HG03196 (cell line): ENCODE results near the gene RASGEF1C.

Experiments used
- ATAC-seq: cut with Tn5 transposase; IDR thresholded peaks from one replicate; pipeline ENCODE4 v1.9.1; 2021; ENCODE audit not compliant: unreplicated experiment

RASGEF1C gene

GRCh38 chr5:180180421-180180820 is 28.6 kb downstream of the RASGEF1C start:
- ATAC-seq, result no peak

DNA sequence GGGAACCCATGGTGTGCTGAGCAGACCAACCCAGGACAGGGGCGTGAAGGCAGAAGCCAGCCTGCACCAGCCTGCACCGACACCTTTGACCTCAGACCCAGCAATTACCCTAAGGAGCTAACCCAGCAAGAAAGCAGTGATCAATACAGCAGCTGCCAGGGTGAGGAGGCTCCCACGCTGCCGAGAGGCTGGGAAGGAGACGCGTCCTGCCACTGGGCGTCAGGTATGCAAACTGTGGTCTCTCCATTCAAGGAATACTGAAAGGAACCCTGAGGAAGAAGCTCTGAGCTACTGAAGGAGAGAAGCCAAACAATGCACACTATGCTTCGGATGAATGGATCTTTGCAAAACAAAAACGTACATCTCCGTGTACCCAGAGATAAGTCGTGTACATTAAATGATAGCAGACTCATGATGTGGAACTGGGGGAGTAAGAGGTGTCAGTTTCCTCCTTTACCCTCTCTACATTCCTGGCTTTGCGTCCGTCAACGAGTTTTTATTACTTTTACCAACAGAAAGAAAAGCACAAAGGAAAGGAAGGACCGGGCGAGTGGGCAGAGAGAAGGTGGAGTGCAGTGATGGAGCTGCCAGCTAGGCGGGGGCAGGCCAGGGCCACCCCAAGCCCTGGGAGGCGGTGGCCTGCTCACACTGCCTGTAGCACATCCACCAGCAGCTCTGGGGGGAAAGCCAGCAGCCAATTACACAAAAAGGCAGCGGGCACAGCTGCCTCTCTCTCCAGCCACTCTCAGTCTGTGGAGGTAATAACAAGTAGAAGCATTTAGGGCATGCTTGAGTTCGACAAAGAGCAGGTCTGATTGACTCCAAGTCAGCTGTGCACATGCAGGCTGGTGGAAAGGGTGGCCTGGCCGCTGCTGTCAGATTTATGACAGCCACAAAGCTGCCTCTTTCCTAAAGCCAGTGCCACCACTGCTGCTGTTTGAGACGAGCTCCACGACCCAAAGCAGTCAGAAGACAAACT is 29.3 kb downstream of the RASGEF1C start:
- no peak for ATAC-seq

GRCh38 chr5:180178531-180179441 is 30.2 kb downstream of the RASGEF1C start:
- ATAC-seq, result no peak

DNA sequence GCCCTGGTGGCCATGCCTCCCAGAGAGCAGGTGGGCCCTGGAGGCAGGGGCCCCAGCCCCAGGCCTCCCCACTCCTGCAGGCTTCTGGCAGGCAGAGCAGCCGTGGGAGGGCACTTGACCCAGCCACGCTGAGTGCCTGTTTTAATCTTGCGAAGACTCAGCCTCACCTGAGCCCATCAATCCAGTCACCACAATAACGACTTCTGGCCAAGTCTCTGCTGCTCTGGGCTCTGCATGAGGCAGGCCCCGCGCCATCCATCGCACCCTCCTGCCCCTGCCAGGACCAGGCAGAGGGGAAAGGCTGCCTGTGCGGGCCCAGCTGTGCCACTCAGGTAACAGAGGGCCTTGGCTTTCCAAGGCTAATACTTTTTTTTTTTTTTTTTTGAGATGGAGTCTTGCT is 32.8 kb downstream of the RASGEF1C start:
- no peak for ATAC-seq

- ATAC-seq, result no peak
Observed at GRCh38 chr5:180175015-180175431, 34.0 kb downstream of the RASGEF1C start.

- no peak for ATAC-seq
Observed at GRCh38 chr5:180174587-180174972, 34.4 kb downstream of the RASGEF1C start.

GRCh38 chr5:180173875-180174586 is 35.0 kb downstream of the RASGEF1C start:
- ATAC-seq, result no peak

DNA sequence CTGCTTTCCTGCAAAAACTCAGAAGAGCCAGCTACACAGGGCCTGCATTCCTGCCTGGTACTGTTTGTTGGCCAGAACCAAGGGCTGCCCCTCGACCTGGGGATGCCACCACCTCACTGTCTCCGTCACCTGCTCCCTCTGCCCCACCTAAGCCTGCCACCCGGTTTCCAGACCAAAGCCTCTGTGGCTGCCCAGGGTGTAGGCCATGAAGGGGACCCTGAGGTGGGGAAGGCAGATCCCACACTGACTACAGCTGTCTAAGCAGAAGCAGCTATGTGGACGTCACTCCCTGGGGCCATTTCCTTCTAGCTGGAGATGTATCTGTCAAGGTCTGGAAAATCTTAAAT is 35.8 kb downstream of the RASGEF1C start:
- no peak for ATAC-seq

DNA sequence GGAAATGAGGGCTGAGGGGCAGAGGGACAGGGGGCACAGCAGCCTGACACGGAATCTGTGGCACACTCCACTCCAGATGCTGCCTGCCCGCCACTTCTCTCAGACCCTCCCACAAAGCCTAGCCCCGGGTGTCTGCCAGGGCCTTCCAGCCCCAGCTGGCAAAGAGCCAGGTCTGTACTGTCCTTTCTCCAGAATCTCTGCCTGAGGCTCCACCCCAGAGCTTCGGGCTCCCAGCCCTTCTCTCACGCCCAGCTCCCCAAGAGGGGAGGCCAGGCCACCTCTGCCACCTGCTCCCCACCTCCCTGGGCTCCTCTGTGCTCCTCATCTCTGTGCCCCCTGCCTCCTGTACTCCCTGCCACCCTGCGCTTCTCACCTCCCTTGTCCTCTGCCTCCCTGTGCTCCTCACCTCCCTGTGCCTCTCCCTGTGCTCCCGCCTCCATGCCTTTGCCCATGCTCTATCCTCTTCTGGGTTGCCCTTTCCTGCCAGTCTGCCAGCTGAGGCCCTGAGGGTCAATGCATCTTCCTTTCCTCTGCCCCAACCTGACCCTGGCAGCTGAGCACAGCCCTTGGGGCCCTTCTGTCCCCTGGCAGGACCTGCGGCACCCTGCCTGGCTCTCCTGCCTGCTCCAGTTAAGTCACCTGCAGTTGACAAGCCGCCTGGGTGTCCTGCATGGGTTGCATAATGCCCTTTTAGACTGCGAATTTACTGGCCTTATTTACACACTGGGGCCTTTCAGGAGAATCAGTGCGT is 36.4 kb downstream of the RASGEF1C start:
- ATAC-seq, result no peak

DNA sequence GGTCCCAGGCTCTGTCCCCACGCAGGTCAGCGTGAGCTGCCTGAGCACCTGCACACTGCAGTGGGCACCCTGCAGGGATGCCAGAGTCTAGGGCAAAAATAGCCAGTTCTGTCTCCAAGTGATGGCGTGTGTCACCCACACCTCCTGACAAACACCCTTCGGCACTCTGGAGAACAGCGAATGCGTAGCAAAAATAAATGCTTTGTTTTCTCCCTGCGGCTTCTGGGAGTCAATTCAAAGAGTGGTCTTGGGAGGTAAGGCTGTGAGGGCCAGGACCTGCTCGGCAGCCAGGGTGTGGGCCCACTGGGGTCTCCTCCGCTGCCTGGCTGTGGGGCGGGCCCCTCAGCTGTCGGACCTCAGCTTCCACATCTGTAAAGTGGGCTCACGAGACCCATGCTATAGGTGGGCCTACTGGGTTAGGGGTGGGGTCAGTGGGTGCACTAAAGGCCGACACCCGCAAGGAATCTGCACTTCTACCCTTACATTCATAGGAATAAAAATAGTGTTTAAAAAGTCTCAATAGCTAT is 37.4 kb downstream of the RASGEF1C start:
- ATAC-seq, result no peak

DNA sequence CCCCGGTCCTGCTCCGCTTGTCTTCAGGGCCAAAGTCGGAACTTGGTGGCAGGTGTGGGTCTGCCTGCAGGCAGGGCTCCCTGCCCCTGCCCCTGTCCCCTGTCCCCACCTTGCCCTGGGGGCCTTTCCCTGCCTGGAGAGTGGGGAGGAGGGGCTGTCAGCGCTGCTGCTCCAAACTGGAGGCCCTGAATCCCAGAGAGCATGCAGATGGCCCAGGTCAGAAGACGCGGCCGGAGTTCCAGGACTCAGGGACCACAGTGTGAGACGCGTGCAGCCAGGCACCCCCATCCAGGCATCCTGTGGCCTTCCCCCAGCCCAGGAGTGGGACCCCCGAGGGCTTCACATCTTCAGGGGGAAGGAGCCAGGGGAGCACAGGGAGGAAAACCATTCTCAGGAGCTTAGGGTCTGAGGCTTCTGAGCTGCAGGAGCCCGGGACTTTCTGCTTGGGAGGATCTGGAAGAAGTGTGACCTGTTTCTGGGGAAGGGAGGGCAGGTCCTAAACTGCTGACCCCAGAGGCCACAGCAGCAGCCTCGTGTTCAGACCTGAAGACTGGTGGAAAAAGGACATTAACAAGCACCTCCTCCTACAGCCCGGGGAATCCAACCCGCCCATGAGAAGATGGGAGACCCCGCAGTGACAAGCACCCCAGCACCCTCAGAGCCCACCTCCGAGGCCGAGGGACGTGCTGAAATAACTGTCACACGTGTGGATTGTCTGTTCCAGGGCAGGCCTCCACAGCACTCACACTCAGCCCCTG is 38.0 kb downstream of the RASGEF1C start:
- no peak for ATAC-seq

- ATAC-seq, result no peak
Observed at GRCh38 chr5:180170106-180170809, 38.8 kb downstream of the RASGEF1C start.

DNA sequence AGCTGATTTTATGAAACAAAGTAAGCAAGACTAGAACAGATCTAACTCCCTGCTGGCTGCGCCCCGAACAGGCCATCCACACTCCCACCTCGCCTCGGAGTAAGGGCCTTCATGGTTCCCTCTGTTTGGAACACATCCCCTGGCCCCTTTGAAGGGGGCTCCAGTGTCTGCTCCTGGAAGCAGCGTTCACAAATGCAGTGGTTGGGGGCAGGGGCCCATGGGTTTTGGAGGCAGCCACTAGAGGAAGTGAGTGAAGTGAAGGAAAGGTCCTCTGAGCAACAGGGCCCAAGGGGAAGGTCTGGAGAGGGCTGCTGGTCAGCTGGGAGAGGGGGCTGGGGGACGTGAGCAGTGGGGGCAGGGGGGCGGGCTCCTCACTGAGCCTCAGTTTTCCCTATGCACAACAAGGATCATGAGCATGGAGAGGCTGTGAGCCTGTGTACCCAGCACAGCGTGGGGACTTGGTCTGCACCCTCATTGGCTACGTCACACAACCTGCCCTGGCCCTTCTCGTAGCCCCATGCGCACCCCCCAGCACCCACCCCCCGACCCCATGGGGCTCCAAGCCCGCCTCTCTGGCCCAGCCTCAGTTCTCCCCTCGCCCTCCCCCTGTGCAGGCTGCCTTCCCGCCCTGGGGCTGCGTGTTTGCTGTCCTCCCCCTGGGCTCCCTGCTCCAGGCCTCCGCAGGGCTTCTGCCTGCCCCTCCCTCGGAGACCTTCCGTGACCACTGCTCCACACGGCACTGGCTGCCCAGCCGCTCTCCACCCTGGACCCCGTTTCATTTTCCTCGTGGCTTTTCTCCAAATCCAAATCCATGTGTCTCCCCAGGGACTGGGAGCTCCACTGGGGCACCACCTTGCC is 39.5 kb downstream of the RASGEF1C start:
- ATAC-seq, result no peak

DNA sequence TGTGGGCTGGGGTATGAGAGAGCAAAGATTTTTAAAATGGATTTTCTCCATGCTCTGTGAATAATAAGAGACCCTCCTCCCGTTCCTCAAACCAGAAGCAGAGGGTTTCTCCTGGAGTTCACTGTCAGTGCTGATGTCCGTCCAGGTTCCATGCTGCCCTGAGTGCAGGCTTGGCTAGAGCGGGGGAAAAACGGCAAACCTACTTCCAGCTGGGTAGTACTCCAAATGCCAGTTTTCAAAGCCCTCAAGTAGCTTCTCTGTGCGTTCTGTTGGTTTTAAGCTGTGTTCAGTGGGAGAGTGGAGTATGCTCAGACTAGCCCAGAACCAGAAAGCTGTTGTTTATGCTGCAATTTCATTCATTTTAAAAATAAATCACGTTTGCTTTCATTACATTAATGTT is 40.3 kb downstream of the RASGEF1C start:
- ATAC-seq, result no peak

GRCh38 chr5:180166176-180166575 is 42.8 kb downstream of the RASGEF1C start:
- no peak for ATAC-seq

- no peak for ATAC-seq
Observed at GRCh38 chr5:180162304-180162661, 46.7 kb downstream of the RASGEF1C start.

- no peak for ATAC-seq
Observed at GRCh38 chr5:180161420-180162303, 47.3 kb downstream of the RASGEF1C start.
